Measurements from ENCODE around the gene DESI2.
"Not testable (repeated sequence)": the region's sequence is repeated elsewhere in the genome, so short reads cannot be mapped to it uniquely, and the experiment has no call there.

DESI2 gene

DNA sequence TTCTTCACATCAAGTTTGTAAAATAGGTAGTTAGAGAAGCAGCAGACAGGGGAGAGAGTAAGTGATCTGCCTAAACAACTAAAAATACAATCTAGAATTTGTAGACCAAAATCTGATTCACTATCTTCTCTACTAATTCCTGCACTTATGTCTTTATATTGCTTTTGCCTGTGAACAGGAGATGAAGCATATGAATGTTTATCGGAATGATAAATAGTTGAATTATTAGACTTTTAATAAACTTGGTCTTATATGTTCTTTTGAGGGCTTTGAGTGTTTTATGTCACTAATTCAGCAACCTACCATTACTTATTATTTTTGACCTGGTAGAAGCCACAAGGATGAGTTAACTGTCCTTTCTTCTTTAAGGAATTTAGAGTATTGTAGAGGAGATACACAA lies 2.3 kb downstream of the DESI2 start:
- no peak for DNase-seq

DNA sequence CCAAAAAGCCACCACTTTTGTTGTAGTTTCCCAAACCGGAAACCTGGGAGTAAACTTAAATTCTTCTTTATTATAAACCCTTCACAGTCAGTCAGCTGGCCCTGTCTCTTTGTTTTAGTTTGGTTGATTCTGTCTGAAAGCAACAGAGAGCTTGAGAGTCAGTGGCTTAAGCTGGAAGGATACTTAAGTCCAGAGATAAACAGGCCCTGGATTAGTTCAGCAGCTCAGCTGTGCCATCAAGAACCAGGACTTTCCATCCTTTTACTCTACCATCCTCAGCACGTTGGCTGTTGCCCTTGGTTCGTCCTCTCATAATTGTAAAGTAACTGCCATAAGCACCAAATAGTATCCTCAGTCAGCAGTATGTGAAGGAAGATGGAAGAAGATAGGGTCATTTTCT lies 4.5 kb downstream of the DESI2 start:
- DNase-seq: no peak

DNA sequence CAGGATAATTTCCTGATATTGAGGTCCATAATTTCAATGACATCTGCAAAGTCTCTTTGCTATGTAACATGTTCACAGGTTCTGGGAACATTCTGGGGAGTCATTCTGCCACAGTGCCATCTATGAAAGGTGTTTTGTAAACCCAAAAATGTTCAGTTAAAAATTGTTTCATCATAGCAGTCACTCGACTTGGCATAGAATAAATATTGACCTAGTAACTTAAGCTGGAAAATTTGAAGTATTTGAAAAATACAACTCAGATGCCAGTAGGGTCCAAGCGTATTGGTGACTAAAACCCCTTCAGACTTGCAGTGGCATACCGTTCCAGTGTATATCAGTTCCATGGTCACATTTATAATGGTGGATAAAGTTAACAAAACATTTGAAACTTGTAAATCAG lies 6.8 kb downstream of the DESI2 start:
- no peak for DNase-seq

DNA sequence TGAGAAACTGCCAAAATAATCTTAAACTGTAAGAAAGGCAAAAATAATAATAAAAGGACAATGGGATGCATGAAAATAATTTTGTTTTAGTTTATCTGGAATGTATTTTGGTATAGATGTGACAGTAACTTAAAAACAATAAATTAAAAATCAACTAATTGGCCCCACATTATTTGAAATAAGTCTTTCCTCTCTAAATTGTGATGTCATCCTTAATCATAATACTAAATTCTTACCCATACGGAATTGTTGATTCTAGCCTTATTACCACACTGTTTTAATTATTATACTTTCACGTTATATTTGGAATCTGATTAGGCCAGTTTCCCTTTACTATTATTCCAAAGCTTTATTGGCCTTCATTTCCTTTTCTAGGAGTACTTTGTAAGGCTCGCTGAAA lies 7.7 kb downstream of the DESI2 start:
- DNase-seq: no peak

DNA sequence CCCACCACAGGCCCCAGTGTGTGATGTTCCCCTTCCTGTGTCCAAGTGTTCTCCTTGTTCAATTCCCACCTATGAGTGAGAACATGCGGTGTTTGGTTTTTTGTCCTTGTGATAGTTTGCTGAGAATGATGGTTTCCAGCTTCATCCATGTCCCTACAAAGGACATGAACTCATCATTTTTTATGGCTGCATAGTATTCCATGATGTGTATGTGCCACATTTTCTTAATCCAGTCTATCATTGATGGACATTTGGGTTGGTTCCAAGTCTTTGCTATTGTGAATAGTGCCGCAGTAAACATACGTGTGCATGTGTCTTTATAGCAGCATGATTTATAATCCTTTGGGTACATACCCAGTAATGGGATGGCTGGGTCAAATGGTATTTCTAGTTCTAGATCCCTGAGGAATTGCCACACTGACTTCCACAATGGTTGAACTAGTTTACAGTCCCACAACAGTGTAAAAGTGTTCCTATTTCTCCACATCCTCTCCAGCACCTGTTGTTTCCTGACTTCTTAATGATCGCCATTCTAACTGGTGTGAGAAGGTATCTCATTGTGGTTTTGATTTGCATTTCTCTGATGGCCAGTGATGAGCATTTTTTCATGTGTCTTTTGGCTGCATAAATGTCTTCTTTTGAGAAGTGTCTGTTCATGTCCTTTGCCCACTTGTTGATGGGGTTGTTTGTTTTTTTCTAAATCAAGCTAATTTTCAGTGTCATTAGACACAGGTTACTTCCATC lies 8.8 kb downstream of the DESI2 start:
- not testable (repeated sequence) for DNase-seq

DNA sequence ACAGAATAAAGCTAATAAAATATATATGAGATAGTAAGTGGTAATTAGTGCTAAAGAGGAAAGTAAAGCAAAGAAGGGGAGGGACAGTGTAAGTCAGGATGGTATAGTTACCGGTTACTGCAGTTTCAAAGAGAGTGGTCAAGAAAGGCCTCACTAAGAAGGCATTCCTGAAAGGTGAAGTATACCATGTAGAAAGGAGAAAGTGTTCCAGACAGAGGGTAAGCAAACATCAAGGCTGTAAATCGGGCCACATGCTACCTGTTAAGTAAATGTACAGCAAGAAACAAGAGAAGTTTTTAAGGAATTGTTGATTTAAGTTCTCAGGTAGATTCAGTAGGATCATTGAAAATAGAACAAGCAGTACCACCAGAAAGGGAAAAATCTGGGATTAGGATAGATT lies 9.7 kb downstream of the DESI2 start:
- no peak for DNase-seq

DNA sequence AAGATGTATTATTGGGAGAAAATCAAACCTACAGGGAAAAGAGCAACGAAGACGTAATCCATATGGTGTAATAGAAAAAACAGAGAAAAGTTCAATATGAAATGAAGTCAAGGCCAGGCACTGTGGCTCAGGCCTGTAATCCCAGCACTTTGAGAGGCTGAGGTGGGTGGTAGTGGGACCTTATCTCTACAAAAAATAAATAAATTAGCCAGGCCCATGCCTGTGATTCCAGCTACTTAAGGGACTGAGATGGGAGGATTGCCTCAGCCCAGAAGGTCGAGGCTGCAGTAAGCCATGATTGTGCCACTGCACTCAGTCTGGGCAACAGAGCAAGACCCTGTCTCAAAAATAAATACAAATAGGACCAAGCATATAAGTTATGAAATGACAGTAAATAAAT lies 11.4 kb downstream of the DESI2 start:
- DNase-seq: no peak

DNA sequence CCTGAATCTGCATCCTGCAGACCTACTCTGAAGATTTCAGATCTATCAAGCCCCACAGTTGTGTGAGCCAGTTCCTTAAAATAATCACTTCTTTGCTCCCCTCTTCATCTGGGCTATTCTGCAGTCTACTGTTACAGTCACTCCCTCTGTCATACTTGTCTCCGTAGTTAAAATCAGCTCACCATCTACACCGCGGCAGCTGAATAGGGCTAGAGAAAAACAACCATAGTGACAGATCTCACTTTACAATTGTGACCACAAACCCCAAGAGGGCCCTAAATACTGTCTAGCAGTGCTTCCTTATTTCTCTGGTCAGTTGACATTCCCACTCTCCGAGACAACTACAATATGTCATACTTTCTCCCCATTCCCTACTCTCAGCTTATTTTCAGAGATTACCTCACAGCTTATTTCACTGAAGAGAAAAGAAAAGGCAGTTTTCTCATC lies 12.9 kb downstream of the DESI2 start:
- DNase-seq: no peak

DNA sequence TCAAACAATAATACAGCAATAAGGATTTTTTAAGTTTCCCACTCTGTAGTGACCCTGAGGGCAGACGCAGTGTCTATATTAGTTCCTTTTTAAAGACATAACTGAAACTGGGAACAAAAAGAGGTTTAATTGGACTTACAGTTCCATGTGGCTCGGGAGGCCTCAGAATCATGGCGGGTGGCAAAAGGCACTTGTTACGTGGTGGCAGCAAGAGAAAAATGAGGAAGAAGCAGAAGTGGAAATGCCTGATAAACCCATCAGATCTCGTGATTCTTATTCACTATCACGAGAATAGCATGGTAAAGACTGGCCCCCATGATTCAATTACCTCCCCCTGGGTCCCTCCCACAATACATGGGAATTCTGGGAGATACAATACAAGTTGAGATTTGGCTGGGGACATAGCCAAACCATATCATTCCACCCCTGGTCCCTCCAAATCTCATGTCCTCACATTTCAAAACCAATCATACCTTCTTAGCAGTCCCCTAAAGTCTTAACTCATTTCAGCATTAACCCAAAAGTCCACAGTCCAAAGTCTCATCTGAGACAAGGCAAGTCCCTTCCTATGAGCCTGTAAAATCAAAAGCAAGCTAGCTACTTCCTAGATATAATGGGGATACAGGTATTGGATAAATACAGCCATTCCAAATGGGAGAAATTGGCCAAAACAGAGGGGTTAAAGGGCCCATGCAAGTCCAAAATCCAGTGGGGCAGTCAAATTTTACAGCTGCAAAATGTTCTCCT lies 13.9 kb downstream of the DESI2 start:
- not testable (repeated sequence) for DNase-seq

DNA sequence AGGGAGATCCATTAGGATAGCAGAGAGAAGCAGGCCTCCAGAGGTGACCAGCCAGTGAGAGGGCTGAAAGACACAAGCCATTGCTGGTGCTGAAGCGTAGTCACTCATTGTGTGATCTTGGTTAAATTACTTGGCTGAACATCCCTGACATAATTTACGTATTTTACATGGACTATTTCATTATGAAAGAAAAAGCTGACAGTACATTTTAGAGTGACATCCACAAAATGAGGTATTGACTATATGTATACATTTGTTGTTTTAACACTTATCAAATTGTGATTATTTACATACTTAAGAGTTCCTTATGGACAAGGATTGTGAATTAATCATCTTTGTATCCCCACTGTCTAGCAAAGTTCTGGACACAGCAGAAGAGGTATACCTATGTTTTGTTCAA lies 14.9 kb downstream of the DESI2 start:
- DNase-seq: no peak

DNA sequence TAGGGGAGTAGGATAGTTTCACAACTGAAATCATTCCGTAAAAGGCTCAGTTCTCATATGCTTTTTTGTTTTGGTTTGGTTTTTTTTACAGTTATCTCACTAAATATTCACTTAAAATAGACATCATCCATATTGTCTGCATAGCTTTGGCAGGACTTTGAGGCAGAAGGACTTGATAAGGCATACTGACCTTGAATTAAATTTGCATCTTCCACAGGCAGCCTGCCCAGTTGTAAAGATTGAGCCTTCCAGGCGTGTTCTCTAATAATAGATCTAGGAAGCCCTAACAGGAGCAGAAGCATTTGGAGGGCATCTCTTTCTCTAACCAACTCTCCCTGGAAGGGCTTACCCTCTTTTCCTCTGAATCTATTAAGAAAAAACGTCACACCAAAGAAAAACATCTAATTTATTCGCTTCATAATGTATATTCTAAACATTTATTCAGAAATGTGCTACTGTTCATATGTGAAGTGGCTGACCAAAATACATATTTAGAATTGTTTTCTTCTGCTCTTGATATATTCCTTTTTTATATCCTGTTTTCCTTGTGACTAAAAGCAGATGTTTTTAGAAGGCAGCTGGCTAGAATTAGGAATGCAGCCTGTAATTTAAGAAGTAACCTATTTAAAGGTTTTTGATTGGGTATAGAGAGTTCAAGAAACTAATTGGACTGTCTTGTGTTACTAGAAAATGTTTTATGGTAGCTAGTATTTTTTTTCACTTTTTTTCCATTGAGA lies 20.2 kb downstream of the DESI2 start:
- no peak for DNase-seq

DNA sequence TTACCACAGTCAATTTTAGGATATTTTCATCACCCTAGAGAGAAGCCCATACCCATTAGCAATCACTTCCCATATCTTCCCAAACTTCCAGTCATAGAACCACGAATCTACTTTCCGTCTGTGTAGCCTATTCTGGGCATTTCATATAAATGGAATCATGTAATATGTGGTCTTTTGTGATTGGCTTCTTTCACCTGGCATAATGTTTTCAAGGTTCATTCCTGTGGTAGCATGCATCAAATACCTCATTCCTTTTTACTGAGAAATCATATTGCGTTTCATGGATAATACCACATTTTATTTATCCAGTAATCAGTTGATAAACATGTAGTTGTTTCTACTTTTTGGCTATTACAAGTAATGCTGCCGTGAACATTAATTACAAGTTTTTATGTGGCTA lies 21.5 kb downstream of the DESI2 start:
- no peak for DNase-seq

DNA sequence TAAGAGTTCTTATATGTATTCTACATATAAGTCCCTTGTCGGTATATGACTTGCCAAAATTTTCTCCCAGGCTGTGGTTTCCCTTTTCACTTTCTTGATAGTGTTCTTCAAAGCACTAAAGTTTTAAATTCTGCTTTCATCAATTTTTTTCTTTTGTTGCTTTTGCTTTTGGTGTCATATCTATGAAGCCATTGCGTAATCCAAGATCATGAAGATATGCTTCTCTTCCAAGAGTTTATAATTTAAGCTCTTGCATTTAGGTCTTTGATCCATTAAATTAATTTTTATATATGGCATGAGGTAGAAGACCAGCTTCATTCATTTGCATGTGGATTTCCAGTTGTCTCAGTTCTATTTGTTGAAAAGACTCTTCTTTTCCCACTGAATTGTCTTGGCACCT lies 22.2 kb downstream of the DESI2 start:
- DNase-seq: no peak

DNA sequence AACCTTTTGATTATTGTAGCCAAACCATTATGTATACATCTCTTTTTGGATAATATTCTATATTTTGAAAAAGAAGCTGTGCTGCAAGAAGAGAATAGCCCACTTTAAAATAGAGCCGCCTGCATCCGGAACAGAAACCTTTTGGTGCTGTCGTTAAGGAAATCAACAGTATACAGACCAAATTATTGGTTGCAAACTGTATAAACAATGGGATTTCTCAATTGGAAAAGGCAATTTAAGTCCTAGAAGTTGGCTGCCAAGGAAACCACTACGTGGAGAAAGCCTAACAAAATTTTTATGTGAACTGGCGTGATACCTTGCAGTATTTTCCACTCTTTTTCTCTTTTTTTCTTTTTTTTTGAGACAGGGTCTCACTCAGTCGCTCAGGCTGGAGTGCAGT lies 25.8 kb downstream of the DESI2 start:
- no peak for DNase-seq

DNA sequence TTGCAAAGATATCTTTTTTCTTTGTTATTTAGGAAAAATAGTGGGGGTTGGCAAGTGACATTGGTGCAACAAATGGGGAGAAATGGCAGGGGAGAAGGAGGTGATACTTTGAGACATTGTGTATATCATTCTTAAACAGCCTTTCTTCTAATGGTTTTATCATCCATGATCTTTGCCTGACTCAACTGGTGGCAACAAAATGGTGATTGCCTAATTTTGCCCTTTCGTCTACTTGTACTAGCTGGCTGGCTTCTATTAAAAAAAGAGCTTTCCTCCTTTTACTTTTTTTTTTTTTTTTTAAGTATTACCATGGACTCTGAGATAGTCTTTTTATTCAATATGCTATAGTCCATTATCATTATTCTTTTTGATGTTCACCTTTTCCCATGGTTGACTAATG lies 27.7 kb downstream of the DESI2 start:
- no peak for DNase-seq

DNA sequence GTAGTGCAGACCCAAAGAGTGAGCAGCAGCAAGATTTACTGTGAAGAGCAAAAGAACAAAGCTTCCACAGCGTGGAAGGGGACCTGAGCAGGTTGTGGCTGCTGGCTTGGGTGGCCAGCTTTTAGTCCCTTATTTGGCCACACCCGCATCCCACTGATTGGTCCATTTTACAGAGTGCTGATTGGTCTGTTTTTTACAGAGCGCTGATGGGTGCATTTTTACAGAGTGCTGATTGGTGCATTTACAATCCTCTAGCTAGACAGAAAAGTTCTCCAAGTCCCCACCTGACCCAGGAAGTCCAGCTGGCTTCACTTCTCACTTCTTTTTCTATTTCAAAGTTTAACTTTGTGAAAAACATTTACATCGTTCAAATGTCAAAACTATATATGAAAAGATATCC lies 29.2 kb downstream of the DESI2 start:
- DNase-seq: not testable (repeated sequence)

DNA sequence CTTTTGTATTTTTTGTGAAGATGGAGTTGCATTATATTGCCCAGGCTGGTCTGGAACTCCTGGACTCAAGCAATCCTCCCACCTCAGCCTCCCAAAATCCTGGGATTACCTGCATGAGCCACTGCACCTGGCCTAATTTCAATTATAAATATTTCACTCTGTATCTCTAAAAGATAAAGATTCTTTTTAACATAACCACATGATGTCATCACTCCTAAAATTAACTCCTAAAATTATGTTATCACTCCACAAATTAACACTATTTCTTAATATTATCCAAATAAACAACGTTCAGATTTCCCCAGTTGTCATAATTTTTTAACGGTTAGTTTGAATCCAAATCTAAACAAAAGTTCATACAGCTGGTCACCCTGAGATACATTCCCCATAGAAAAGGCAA lies 43.0 kb downstream of the DESI2 start:
- no peak for DNase-seq

DNA sequence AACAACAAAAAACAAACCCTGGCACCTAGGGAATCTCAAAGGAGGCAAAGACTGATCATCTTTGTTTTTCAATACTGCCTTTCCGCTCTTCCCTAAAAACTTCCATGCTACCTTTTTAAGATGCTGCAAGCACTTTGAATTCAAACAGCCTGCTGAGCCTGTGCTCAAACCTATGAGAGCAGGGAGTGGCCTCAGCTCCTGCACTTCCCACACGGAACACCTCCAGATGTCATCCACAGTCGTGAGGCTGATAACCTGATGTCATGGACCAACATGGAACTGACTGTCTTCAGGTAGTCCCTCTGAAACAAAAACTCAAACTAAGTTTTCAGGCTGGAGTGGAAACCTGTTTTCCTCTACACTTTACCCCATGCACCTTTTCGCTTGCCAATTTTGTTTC lies 46.8 kb downstream of the DESI2 start:
- no peak for DNase-seq

DNA sequence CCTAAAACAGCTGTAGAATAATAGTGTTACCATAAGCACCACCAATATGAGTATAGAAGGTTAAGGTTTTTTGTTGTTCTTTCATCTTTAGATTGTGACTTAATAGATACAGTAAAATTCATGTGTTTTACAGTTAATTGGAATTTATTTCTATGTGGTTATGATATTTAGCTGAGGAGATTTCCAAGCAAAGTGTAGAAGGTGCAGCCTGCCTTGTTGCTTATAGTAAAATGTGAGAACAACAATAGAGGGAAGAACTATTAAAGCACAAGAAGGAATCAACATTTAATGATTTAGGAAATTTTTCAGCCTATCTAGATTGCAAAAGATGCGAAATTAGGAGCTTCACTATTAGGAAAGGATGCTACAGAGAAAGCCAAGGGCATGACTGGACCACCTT lies 47.9 kb downstream of the DESI2 start:
- DNase-seq: no peak

DNA sequence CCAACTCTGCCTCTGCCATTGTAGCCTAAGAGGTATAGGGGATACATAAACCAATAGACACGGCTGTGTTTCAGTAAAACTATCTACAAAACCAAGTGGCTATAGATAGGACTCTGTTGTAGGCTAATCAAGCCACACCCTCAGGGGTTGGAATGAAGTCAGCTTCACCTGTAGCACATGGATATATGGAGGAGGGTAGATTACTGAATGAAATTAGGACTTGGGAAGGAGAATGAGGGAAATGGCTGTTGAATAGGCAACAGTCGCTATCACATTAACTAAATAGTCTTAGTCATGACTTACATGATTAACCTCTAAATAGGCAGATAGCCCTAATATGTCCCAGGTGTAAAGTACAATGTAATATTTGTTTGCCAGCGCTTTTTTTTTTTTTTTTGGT lies 49.7 kb downstream of the DESI2 start:
- DNase-seq: no peak

DNA sequence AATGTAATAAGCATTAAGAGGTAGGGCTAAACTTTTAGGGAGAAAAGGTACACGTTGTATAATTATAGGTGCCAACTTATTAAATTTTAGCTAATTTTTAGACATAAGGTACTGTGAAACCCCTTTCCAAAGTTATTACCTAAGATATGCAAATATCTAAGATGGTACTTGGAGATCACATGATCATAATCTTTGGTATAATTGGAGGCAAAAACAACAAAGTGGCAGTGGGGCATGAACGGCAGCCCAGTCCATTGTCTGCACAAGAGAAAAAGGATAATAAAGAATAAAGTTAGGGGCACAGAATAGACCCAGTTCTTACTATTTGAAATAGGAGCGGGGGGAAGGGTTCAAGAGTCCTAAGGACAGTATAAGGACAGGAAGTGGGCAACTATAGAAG lies 51.2 kb downstream of the DESI2 start:
- no peak for DNase-seq

DNA sequence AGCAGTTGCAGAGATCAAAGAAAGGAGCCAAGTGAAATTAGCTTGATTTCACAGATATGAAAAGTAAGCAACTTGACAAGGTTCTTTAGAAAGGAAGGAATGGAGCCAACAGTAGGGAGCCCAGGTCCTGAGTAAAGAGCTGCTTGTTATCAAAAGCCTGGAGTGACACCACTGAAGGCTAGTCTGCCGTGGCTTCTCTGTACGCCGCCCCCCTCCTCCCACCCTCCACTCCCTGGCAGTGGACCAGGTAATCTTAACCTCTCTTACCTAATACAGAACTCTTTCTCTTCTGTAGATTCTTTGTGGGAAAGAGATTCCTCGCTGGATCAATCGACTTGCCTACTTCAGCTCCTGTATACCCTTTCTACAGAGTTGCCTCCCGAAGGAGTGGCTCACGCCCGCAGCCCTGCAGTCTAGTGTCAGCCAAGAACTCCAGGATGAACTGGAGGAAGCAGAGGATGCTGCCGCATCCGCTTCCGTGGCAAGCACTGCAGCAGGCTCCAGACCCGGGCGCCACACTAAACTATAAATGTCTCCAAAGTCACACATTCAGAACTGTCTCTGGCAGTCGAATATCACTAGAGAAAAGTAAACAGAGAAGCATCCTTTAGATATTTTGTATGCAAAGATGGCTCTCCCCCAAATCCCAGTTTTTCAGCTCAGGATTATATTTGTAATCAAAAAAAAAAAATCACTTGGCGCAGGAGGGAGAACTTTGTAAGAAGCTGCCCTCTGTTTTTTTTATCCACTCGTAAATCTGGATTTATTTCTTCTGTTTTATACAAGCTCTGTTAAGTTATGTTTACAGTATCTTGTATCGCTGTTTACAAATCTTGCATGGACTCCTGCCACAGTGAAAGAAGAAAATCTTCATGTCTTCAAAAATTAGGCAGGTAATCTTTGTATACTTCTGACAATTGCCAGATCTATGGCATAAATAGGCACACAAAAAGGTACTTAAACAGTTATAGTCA lies 52.6 kb downstream of the DESI2 start:
- DNase-seq: no peak

DNA sequence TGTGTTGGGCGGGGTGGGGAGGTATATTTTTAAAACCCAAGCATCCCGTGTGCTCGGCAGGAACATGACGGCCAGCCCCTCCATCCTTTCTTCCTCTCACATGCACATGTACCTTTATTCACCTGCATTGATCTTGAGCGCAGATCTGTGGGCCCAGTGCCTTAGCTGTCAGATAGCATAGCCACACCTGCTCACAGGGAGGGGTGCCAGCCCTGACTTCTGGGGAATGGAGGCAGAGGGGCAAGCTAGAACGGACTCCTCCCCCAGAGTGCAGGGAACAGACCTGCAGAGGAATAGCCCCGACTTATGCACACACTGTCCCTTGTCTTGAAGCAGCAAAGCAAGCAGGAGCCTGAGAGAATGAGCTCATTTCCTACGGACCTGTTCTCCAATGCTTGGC lies 56.1 kb downstream of the DESI2 start:
- no peak for DNase-seq
